Keratinocyte (primary cell): ENCODE results near the gene CNGA3. TPM values are rescaled to one million over a fixed set of nuclear protein-coding genes. Genes with fewer than 3 reads are reported as not detected.
"Not testable (repeated sequence)": the region's sequence is repeated elsewhere in the genome, so short reads cannot be mapped to it uniquely, and the experiment has no call there.

Experiments used
- DNase-seq: peaks from one replicate; pipeline ENCODE4 v3.0.0-alpha.2; 2011; ENCODE audit warnings: low read depth, missing footprints, low spot score
- FAIRE-seq: peaks from 2 replicates; lab custom pipeline; 2011; peaks lifted over from hg19 to GRCh38; lab: Jason Lieb, UNC
- H2AFZ ChIP-seq: 2 replicates; pipeline ENCODE4 v1.6.0; 2012; ENCODE audit warnings: low read length, control low read depth, inconsistent platforms; ENCODE audit not compliant: control insufficient read depth
- H3K27ac ChIP-seq: 2 replicates; pipeline ENCODE4 v1.5.1; 2011; ENCODE audit warnings: low read length; ENCODE audit not compliant: control insufficient read depth, insufficient read depth
- H3K27me3 ChIP-seq: 3 replicates; pipeline ENCODE4 v1.6.0; 2011; ENCODE audit warnings: low read length; ENCODE audit not compliant: control insufficient read depth, insufficient read depth; ENCODE audit errors: extremely low read depth
- H3K36me3 ChIP-seq, 2 experiments: 2 replicates in 1 of 2; 3 replicates in 1 of 2; pipeline ENCODE4 v1.5.1; 2011; ENCODE audit warnings: low read length in 2 of 2, mild to moderate bottlenecking in 1 of 2; ENCODE audit not compliant: control insufficient read depth in 2 of 2, insufficient read depth in 2 of 2; ENCODE audit errors: extremely low read depth in 1 of 2
- H3K4me1 ChIP-seq: 3 replicates; pipeline ENCODE4 v1.5.1; 2011; ENCODE audit warnings: low read length; ENCODE audit not compliant: control insufficient read depth, insufficient read depth; ENCODE audit errors: extremely low read depth
- H3K4me2 ChIP-seq: 3 replicates; pipeline ENCODE4 v1.6.0; 2011; ENCODE audit warnings: low read depth, low read length; ENCODE audit not compliant: control insufficient read depth, insufficient read depth; ENCODE audit errors: extremely low read depth
- H3K4me3 ChIP-seq, 3 experiments: fragments of 200-600 bp in 1 of 3; sonication (generic) in 1 of 3; 2 replicates in 2 of 3; 3 replicates in 1 of 3; pipeline ENCODE4 v1.5.1; 2011 to 2016; ENCODE audit warnings: low read length in 3 of 3, mild to moderate bottlenecking in 3 of 3, control low read depth in 2 of 3, inconsistent platforms in 1 of 3, low read depth in 1 of 3, mixed read lengths in 1 of 3, mixed run types in 1 of 3, moderate library complexity in 1 of 3; ENCODE audit not compliant: control insufficient read depth in 2 of 3, insufficient read depth in 2 of 3; ENCODE audit errors: extremely low read depth in 1 of 3
- H3K79me2 ChIP-seq: 2 replicates; pipeline ENCODE4 v1.6.0; 2012; ENCODE audit warnings: low read length; ENCODE audit not compliant: control insufficient read depth, insufficient read depth
- H3K9ac ChIP-seq: 3 replicates; pipeline ENCODE4 v1.6.0; 2011; ENCODE audit warnings: low read length; ENCODE audit not compliant: control insufficient read depth, insufficient read depth; ENCODE audit errors: extremely low read depth
- H3K9me1 ChIP-seq: 3 replicates; pipeline ENCODE4 v1.6.0; 2011; ENCODE audit warnings: low read length; ENCODE audit not compliant: control insufficient read depth, insufficient read depth; ENCODE audit errors: extremely low read depth
- H3K9me3 ChIP-seq: 2 replicates; pipeline ENCODE4 v1.5.1; 2012; ENCODE audit warnings: low read depth, low read length; ENCODE audit not compliant: control insufficient read depth
- H4K20me1 ChIP-seq: 3 replicates; pipeline ENCODE4 v1.6.0; 2011; ENCODE audit warnings: low read length; ENCODE audit not compliant: control insufficient read depth, insufficient read depth; ENCODE audit errors: extremely low read depth
- EZH2 ChIP-seq: IDR thresholded peaks from one replicate; pipeline ENCODE4 v1.6.1; 2012; ENCODE audit warnings: inconsistent platforms, mild to moderate bottlenecking, low read length, moderate library complexity
- dilution Hi-C: fragments of 300-500 bp; cut with MboI; formaldehyde crosslinking; loops from one replicate; pipeline ENCODE4 v1.7.0; 2020; ENCODE audit warnings: low sequenced_read_pairs; ENCODE audit not compliant: extremely low pct_ligation_motif_present
- polyA plus RNA-seq, 5 experiments: library from polyadenylated mRNA; depleted of rRNA in 3 of 5; stranded (reverse) in 3 of 5; stranded (forward) in 1 of 5; unstranded in 1 of 5; fragments of >200 nt; gene quantifications; 1 replicate in 1 of 5; 2 replicates in 3 of 5; 3 replicates in 1 of 5; pipeline versions ENCODE4 v1.2.1 to v1.2.3, GENCODE V29; 2011 to 2012; ENCODE audit warnings: missing spikeins in 2 of 5, low read depth in 1 of 5, low replicate concordance in 1 of 5
- TF ChIP-seq, protein P1 (sequence below), 3 experiments: IDR thresholded peaks in 1 of 3; conservative IDR thresholded peaks in 1 of 3; optimal IDR thresholded peaks in 1 of 3; 2 replicates in 2 of 3; 3 replicates in 1 of 3; pipeline versions ENCODE3 to v1.5.1; 2011; ENCODE audit warnings: low read length in 3 of 3, mild to moderate bottlenecking in 3 of 3, moderate library complexity in 2 of 3, control low read depth in 1 of 3, inconsistent platforms in 1 of 3; ENCODE audit not compliant: insufficient read depth in 2 of 3; ENCODE audit errors: extremely low read depth in 1 of 3

The CNGA3 gene
- polyA plus RNA-seq, 1 donor (not counting 4 experiments of a cell fraction or from before 2014, with no cell fraction given), result 0.01 TPM

DNA sequence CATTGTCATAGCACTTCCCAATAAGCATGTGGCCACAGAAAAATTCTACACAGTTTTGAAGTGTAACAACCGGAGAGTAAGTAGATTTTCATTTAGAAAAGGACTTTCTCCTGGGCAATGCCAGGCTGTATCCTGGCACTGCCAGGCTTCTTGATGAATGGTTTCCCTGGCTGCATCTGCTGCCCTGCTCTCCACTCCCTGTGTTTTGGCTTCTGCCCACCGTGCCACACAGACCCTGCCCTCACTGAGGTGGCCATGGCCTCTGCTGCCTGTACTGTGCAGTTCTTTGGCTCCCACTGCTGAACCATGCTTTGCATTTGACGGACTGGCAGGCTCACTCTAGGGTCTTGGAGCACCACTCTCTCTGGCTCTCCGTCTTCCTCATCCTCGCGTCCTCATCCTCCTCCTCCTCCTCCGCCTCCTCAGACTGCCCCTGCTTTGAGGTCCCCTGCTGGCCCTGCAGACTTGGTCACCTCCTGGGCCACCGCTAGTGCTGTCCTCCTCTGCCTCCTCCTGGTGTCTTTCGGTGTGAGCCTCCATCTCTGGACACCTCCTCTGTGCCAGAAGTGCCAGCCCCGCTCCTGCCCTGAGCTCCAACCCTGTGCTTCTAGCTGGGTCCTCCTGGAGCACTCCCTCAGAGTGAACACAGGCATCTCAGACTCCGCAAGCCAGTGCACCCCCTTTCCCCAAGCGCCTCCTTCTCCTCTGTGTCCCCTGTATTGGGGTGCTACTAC, 45.9 kb upstream of the CNGA3 start:
- no peak for FAIRE-seq

DNA sequence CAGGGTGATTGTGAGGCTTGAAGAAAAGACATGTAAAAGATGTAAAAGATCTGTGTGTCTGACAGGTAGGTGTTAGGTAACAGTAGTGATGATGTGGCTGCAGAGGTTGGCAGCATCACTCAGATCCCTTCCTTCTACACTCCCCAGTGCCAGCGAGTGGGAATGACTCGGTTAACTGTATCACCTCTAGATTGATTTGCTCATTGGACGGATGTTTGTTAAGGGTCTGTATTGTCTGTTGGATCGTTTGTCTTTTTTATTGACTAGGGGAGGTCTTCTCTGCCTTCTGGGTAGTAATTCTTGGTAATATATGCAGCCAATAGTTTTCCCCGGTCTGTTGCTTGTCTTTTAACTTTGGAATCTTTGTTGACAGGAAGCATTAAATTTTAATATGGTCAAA, 44.8 kb upstream of the CNGA3 start:
- Histone ChIP-seq H3K4me3 (no peak overlapping the region), H3K36me3 (no peaks in the 10 kb centered on the region), H2AFZ (no peak overlapping the region), H3K79me2 (no peaks in the 10 kb centered on the region), H3K27ac (no peak overlapping the region), H3K4me2 (no peak overlapping the region), H3K9ac (no peak overlapping the region), H3K27me3 (peaks cover 5% of the 10 kb centered on the region), H3K9me3 (no peaks in the 10 kb centered on the region), H4K20me1 (no peaks in the 10 kb centered on the region), H3K4me1 (no peaks in the 10 kb centered on the region), H3K9me1 (no peaks in the 10 kb centered on the region)
- TF ChIP-seq, protein P1, sequence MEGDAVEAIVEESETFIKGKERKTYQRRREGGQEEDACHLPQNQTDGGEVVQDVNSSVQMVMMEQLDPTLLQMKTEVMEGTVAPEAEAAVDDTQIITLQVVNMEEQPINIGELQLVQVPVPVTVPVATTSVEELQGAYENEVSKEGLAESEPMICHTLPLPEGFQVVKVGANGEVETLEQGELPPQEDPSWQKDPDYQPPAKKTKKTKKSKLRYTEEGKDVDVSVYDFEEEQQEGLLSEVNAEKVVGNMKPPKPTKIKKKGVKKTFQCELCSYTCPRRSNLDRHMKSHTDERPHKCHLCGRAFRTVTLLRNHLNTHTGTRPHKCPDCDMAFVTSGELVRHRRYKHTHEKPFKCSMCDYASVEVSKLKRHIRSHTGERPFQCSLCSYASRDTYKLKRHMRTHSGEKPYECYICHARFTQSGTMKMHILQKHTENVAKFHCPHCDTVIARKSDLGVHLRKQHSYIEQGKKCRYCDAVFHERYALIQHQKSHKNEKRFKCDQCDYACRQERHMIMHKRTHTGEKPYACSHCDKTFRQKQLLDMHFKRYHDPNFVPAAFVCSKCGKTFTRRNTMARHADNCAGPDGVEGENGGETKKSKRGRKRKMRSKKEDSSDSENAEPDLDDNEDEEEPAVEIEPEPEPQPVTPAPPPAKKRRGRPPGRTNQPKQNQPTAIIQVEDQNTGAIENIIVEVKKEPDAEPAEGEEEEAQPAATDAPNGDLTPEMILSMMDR (optimal IDR thresholded peaks at IDR 0.05 in 1 of 3, IDR thresholded peaks at IDR 0.05 in 1 of 3, conservative IDR thresholded peaks at IDR 0.05 in 1 of 3; ENCODE audit: extremely low read depth in 1 of 3, insufficient read depth in 2 of 3, low read length in 3 of 3), result no peak
- no peak for TF ChIP-seq EZH2
- FAIRE-seq, result no peak
- dilution Hi-C loops, result no loop called here
- DNase-seq, result no peak

More for the DNA sequence above, 45.9 kb upstream of the CNGA3 start:
- no peaks in the 10 kb centered on the region for H3K4me1 ChIP-seq
- H3K36me3 ChIP-seq, result no peaks in the 10 kb centered on the region
- H3K9me3 ChIP-seq, result no peaks in the 10 kb centered on the region
- DNase-seq, result no peak
- TF ChIP-seq EZH2, result no peak
- TF ChIP-seq, protein P1 (optimal IDR thresholded peaks at IDR 0.05 in 1 of 3, IDR thresholded peaks at IDR 0.05 in 1 of 3, conservative IDR thresholded peaks at IDR 0.05 in 1 of 3; ENCODE audit: extremely low read depth in 1 of 3, insufficient read depth in 2 of 3, low read length in 3 of 3), result no peak
- dilution Hi-C loops, result no loop called here
- no peak overlapping the region for H3K27ac ChIP-seq
- no peak overlapping the region for H3K4me2 ChIP-seq
- H4K20me1 ChIP-seq, result no peaks in the 10 kb centered on the region
- H3K27me3 ChIP-seq, result peaks cover 11% of the 10 kb centered on the region
- H2AFZ ChIP-seq, result no peak overlapping the region
- H3K9ac ChIP-seq, result no peak overlapping the region
- no peaks in the 10 kb centered on the region for H3K9me1 ChIP-seq
- no peak overlapping the region for H3K4me3 ChIP-seq
- H3K79me2 ChIP-seq, result no peaks in the 10 kb centered on the region

DNA sequence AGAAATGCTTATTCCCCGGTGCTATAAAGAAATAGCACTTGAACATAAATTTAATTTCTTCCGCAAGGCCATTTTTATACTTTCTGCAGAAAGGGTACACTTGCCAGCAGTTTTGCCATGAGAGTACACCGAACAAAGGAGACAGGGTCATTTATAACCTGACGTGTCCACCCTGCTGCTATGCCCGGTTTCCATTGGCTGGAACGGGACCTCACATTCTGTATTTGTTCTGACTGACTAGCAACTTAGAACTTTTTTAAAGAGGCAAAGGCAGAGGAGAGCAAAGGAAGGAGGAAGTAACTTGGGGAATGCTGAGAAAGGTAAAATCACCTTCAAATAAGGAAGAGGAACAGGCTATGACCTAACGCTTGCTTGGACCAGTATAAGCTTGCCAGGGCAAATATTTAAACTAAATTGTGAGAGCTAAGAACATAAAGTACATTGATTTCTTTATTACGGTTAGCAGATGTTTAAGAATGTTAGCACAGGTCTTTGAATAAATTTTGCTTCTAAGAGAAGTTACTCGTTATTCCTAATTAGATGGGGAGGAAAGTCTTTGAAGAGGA, 39.0 kb upstream of the CNGA3 start:
- H3K4me1 ChIP-seq, H3K4me2 ChIP-seq, H3K9me1 ChIP-seq, H3K27me3 ChIP-seq, H3K36me3 ChIP-seq, H3K9me3 ChIP-seq, H3K27ac ChIP-seq, H3K4me3 ChIP-seq, DNase-seq, H2AFZ ChIP-seq, H3K9ac ChIP-seq, H4K20me1 ChIP-seq, FAIRE-seq, H3K79me2 ChIP-seq, dilution Hi-C loops: not testable (repeated sequence)
